Stimulated activated CD8-positive, alpha-beta memory T cell treated with anti-CD3 and anti-CD28 coated beads, Interleukin-4, amount 100 ng/mL, for 1 hour (primary cell): ENCODE results near the gene GPR55.

Experiments used
- DNase-seq, 2 donors: peaks; one replicate each; pipeline ENCODE4 v3.0.0-alpha.2; 2020; ENCODE audit warnings: low read depth in 2 of 2, low spot score in 1 of 2

GPR55 gene

DNA sequence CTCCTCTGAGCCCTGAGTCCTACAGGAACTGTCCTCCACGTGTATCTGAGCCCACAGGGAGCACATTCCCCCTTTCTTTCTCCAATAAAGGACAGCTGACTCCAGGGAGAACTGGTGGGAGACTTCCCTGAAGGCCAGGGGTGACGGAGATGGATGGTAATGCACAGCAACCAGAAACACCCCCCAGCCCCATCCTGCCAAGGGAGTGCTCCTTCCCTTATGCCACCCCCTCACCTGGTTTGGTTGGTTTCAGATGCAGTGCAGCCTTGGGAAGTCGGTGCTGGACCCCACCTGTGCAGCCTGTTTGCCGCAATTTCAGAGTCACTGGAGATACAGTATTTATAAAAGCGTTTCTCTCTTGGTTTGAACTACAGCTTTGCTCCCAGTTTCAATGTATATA, 24.0 kb downstream of the GPR55 start:
- no peak for DNase-seq

DNA sequence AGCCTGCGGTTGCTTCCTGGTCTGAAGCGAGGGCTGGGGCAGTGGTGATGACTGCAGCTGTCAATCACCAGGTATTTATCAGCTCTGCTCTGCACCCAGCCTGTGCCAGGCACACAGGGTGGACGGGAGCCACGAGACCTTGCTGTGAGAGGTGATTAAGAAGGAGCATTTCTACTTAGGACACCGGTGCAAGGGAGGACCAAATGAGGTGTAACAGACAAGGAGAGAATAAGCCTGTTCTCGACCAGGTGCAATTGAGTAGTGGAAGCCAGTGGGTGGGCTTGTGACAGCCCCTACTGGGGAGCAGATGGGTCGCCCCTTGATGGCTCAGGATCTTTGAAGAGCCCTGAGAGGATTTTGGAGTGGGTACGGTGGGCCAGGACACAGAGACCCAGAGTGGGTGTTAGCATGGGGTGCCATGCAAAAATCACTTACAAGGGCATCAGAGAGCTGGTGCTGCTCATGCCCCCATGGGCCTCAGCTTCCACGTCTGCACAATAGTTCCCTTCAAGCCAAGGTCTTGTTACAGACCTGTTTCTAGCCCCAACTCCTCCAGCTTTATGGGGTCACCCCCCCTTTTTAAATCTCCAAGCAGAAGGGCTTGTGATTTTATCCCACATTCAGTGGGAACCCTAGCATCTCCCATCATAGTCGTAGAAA, 24.6 kb downstream of the GPR55 start:
- DNase-seq = no peak

DNA sequence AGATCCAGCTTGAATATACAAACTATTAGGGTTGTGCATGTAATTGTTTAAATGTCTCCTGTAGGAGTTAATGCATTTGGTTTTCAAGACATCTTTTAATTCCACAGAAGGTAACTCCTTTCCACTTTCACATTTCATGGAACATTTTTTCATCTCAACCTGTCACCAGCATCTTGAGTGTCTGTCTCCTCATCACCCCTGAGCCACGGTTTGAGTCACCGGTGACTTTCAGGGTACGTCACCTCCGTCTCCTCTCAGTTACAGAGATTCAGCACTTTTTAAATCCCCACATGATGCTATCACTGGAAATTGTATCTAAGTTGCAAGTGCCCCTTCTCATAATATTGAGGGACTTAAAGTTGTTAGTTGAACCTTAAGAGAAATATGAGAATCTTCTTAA, 25.3 kb downstream of the GPR55 start:
- no peak for DNase-seq

DNA sequence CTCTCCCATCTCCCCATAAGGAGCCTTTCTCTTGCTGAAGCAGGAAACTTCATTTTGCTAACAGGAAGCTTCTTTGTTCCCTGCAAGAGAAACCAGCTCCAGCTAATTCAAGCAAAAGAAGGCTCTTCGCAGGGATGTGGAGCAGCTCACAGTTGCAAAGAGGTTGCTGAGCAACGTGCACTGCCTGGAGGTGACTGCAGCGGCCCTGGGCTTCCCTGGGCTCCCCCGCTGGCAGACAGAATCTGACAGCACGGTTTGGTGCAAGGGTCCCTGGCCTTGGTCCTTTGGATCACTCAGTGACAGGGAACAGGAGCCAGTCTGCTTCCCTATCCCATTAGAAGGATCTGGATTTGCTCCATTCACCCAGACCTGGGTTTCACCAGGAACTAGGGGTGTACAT, 25.8 kb downstream of the GPR55 start:
- DNase-seq = no peak

DNA sequence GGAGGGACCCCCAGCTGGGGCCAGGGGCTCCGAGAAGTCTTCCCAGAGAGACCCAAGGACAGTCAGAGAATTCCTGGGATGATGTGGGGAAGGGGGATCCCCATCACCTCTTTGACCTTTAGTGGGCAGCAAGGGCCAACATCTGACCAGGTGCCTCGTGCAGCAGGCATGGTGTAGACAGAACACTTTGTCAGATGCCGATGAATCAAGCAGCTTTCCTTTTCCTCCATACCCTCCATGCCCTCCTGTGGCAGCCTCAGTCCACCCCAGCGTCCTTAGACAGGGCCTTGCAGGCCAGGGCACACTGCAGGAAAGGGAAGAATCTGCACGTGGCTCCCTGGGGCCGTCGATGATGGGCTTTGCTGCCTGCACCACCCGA, 26.3 kb downstream of the GPR55 start:
- no peak for DNase-seq

DNA sequence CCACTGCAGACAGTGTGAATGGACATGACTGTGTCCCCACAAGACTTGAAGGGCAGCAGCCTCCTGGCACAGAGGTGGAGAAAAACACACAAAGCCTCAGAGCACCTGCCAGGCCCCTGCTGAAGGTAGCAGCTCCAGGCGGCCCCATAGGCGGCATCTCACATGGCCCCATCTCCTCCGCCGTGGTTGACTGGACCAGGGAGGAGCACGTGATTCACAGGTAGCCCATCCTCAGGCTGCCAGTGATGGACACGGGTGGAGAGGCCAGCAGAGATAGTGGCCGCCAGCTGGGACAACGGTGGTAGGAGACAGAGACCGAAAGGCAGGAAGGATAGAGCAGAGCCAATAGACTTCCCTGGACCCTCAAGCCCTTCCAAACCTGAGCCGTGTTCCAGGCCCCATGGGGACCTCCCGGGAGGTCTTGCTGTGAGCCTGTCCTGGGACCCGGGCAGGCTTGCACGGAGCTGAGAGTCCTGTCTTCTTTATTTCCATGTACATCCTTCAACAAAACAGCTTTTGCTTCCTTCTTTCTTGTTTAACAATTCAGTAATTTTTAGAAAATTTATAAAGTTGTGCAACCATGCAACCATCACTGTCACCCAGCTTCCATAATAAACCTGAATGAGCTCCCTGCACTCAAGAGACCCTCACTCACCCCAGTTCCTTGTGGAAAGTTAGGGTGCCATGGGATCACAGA, 26.9 kb downstream of the GPR55 start:
- no peak for DNase-seq

DNA sequence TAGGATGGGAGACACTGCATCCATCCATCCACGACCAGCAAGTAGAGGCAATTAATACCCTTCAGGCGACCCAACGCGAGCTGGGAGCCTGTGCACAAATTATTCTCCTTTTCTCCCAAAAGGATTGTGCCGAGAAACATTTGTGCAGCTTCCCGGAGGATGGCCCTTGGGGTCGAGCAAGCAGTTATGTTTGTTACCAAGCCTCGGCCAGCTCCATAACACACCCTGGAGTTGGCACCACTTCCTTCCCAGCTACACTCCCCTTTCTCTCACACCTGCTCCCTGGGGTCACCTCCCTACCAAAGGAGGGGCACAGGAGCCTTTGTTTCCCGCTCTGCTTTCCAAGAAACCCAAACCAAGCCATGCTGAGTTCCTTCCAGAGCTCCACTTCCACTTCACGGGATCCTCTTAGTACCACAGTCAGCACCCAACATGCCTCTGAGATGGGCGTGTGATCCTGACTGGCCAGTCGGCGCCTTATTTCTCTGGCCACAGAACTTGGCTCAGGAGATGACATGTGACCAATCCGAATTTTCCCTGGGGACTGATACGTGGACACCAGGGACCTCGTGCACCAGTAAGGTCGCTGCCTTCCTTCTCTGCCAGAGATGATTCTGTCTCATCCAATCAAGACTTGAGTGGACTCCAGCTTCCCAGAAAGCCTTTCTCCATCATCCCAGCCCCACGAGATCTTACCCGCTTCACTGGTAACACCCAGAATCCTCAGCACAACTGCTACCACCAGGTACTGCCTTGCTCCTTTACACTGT, 28.5 kb downstream of the GPR55 start:
- no peak for DNase-seq

DNA sequence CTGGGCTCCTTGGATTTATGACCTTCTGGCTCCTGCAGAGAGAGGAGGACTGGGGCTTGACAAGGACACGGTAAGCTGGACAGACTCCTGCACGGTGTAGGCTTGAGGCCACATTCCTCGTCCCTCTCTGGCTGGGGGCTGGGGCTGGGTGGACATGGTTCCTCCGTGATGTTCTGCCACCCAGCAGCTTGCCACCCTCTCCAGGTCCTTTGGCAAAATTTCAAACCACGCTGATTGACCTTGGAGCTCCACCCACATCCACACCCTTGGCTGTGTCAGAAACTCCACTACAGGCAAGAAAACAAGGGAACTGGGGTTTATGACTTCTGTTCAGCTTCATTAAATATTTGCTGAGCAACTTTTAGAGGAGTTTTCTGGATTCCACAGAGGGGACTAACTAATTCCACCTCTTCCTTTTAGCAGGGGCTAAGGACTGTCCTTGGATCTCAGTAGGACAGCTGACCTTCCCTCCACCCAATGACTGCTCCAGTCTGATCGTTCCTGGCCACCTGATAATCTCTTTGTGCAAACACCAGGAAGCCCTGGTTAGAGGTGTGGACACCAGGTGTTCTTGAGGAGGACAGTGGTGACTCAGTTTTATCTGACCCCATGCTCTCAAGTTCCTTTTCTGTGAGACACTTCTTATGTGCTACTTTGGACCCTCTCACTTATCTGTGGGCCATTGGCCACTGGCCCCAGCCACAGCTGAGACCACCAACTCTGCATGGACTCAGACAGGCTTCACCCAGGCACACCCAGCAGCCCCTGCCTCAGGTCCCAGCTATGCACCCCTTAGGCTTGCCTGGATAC, 29.3 kb downstream of the GPR55 start:
- no peak for DNase-seq

DNA sequence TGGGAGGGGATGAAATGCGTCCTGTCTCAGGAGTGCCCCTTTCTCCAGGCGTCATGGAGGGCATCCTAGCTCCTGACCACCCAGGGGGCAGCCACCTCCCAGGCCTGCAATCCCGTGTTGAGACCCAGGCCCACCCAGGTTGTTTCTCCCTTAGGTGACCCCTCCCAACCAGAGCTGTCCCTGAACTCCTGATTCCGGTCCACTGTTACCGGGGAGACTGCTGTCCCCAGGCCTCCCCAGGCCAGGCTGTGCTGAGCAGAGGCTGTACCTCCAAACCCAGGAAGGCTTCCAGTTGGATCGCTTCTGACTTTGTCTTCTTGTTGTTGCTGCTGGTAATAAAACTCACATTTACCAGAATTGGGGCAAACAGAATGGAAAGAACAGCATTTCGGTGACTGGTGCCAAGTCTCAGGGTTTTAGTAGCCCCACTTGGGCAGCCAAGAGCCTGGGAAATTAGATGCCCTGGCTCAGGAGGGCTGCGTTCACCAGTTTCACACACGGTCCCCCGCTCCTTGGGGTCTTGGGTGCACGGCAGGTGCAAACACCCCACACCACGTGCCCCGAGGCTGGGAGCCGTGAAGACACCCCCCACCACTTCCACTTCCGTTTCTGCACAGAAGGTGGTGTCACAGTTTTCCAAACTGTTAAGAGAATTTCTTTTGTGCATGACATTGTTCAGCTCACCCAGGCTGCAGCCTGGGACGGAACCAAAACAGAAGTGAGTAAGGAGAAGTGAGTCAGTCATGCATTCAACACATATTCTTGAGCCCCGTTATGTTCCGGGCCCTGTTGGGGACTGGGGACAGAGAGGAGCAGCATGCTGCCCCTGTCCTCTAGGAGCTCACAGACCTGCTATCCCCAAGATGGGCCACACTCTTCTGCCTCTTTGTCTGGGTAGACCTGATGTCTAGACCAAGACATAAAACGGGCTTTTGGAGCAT, 30.9 kb downstream of the GPR55 start:
- DNase-seq = no peak

DNA sequence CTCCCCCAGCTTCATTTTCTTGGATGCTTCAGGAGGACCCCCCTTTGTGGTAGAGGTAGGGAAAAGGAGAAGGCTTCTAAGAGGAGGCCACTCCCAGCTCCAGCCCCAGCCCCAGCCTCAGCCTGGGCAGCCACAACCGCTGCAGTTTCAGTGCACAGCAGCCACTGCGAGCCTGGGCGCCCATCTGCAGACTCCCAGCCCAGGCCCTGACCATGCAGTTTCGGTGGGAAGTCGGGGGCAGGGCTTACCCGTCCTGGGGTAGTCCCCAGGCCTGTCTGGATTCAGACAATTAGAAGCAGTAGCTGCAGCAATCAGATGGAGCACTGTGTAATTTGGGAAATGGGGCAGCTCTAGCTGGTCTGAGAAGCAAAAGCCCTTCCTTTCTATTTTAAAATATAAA, 31.7 kb downstream of the GPR55 start:
- DNase-seq = no peak

DNA sequence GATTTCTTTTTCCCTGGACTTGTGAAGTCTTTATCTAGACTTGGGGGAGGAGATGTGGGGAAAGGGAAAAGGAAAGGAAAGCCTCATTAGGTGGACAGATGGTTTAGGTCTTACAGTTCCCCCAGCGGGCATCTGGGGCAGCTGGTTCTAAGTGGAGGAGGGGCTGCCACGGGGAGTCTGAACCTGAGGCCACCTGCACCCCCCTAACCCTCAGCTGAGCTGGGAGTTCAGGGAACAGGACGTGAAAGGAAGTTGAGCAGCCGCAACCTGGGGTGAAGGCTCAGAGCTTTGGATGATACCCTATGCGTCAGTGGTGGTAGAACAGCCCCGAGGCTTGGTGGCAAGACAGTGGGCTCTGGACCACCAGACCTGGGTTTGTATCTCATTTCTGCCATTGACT, 33.5 kb downstream of the GPR55 start:
- DNase-seq = no peak

DNA sequence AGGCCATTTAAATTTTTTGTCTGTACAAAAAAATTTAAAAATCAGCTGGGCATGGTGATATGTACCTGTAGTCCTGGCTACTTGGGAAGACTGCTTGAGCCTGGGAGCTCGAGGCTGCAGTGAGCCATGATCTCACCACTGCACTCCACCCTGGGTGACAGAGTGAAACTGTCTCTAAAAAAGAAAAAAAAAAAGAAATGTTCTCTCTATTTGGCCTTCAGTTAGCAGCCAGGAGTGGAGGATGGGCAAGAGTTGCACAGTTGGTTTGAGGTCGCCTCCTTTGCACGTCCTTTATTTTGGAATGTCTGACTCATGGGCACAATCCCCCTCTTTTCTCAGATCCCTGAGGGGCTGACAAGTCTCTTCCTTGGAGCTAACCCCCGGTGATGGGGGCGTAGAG, 34.0 kb downstream of the GPR55 start:
- DNase-seq = no peak

DNA sequence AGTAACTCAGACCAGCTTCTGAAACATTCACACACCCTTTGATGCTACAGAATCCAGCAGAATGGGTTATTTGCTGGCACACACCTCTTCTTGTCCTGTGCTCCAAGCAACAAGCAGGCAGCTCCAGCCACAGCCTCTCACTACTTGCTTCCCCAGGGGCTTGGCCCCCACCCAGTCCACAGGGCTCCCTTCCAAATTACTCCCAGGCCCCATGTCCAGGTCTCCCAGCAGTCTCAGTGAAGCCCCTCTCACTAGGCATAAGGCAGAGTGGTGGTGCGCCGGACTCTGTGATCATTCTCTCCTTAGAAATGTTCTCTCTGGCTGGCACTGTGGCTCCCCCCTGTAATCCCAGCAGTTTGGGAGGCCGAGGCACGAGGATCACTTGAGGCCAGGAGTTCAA, 34.4 kb downstream of the GPR55 start:
- no peak for DNase-seq

DNA sequence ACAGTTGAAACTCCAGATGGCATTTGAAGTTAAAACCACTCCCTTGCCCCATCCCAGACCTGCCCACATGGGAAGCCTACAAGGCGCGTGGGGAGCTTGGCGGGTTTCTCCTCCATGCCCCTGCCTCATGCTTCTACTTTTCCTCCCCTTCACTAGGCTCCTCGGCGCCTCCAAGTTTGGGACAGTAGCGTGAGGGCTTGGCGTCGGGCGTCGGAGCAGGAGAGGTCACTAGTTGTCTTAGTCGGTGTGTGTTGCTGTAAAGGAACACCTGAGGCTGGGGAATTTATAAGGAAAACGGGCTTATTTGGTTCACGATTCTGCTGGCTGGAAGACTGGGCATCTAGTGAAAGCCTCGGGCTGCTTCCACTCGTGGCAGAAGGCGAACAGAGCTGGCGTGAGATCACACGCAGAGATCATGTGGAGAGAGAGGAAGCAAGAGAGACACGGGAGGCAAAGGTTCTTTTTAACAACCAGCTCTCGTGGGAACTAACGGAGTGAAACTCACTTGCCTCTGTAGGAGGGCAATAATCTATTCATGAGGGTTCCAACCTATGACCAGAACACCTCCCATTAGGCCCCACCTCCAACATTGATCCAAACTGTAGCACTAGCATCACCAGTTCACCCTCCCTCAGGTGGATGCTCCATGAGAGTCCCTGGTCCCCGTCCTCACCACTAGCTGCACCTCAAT, 35.0 kb downstream of the GPR55 start:
- DNase-seq = no peak

DNA sequence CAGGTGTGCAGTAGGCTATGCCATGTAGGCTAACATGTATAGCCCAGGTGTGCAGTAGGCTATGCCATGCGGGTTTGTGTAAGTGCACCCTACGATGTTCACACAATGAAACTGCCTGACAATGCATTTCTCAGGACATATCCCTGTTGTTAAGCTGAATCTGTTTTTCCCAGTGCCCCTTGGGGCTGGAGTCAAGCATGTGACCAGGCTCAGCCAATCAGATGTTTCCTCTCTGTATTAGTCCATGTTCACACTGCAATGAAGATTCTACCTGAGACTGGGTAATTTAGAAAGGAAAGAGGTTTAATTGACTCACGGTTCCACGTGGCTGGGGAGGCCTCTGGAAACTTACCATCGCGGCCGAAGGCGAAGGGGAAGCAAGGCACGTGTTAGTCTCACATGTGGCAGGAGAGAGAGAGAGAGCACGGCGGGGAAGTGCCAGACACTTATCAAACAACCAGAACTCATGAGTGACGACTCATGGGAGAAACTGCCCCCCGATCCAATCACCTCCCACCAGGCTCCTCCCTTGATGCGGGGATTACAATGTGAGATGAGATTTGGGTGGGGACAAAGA, 36.1 kb downstream of the GPR55 start:
- DNase-seq = no peak

DNA sequence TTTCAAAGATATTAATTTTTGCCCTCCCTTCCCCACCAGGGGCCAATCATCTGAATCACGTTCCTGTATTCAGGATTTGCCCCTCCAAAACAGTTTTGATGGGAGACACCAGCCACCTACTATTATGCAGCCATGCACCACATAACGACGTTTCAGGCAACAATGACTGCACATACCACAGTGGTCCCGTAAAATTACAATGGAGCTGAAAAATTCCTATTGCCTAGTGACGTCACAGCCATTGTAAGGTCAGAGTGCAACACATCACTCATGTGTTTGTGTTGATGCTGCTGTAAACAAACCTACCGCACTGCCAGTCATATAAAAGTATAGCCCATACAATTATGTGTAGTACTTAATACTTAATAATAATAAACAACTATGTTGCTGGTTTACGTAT, 37.7 kb downstream of the GPR55 start:
- no peak for DNase-seq

DNA sequence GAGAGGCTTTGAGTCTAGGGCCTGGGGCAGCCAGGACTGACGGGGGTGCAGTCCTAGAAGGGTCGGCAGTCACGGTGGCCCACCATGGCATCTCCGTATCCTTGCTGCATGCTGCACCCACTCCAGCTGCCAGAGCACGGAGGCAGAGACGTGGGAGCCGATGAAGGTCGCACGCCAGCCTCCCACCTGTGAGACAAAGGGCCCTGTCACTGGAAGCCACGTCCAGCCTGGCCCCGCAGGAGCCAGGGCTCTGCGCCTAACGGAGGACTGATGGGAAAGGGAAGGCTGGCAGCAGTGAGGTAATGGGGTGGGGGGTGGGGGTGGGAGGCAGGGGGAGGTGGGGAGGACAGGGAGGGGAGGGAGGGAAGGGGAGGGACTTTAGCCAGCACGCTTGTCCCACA, 38.4 kb downstream of the GPR55 start:
- no peak for DNase-seq

DNA sequence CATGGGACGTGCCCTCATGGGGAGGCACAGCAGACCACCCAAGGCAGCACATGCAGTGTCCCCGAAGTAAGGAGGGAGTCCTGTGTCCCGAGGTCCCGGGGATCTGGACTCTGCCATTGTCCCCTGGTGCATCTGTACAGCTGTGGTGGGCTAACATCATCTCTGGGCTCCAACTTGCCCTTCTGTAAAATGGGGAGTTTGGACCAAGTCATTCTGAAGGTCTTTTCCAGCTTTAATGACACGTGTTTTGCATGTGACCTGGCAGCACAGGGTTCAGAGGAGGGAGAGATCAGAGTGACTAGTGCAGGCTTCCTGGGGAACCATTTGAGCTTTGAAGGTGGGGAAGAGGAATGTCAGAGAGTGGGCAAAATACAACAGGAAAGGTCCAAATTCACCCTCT, 38.8 kb downstream of the GPR55 start:
- no peak for DNase-seq

DNA sequence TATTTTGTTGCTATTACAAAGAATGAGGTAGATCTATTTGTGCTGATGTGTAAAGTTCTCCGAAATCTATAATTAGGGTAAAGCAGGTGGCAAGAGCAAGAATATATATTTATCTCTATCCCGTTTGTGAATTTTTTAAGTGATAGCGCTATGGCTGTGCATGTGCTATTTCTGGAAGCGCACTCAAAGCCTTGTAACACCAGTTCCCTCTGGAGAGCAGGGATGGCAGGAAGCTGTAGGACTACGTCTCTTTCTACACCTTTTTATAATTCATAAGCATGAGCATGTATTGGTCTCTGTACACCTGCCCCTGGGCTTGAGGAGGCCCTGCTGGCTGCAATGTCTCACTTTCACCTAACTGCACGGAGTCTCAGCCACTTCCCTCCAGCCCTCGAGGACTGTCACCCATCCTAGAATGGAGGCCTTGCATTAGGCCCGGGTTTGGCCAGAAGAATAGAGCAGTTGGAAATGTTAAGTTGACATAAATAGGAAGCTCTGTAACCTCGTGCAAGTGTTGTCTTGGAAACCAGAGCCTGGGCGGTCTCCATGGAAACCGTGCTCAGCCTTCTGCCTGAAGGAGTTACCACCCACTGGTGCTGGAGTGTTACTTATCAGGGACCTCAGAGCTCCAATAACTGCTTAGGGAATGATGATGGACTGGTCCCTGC, 39.4 kb downstream of the GPR55 start:
- no peak for DNase-seq
